ENCODE measurements around the gene TRAM2. TPM values are rescaled to one million over a fixed set of nuclear protein-coding genes. Genes with fewer than 3 reads are reported as not detected.

The TRAM2 gene
- 58.9 and 74.5 TPM in 2 replicates for total RNA-seq (ENCODE audit: low replicate concordance)

GRCh38 chr6:52577022-52577777 is at the start of gene TRAM2:
Gene TRAM2 (minus strand): TSS chr6:52577060. CDS start chr6:52576915, 145 bp downstream.

Other genes with a start within 250 kb of the TRAM2 start
- 1.2 and 1.9 TPM in 2 replicates for gene PAQR8, start 214.9 kb downstream of the TRAM2 start, total RNA-seq (ENCODE audit: low replicate concordance)
- gene EFHC1, start 156.7 kb downstream of the TRAM2 start, total RNA-seq (ENCODE audit: low replicate concordance): 21.0 and 25.2 TPM in 2 replicates
- gene TMEM14A, start 94.1 kb upstream of the TRAM2 start, total RNA-seq (ENCODE audit: low replicate concordance): 13.0 and 26.0 TPM in 2 replicates
- not detected in 2 replicates for gene GSTA2, start 186.4 kb upstream of the TRAM2 start, total RNA-seq (ENCODE audit: low replicate concordance)
- gene GSTA1, start 226.8 kb upstream of the TRAM2 start, total RNA-seq (ENCODE audit: low replicate concordance): not detected in 2 replicates